ENCODE results near the gene HAS3.

Gene HAS3

GRCh38 chr16:69141014-69141413, 35.6 kb downstream of the HAS3 start:
- Histone ChIP-seq H3K9ac (ENCODE audit: low read depth, low read length, poor library complexity, severe bottlenecking) (no peak overlapping the region), H3K4me1 (ENCODE audit: insufficient read depth, low read length, poor library complexity, severe bottlenecking) (peaks cover 11% of the 10 kb centered on the region), H4K20me1 (ENCODE audit: insufficient read depth, low read length, poor library complexity, severe bottlenecking) (peaks cover 14% of the 10 kb centered on the region), H3K4me2 (ENCODE audit: low read depth, low read length, poor library complexity, severe bottlenecking) (no peak overlapping the region), H3K36me3 (ENCODE audit: insufficient read depth, low read length) (peaks cover 78% of the 10 kb centered on the region), H3K9me3 (ENCODE audit: insufficient read depth, low read depth, low read length) (no peaks in the 10 kb centered on the region), H3K79me2 (ENCODE audit: insufficient read depth, low read length) (peaks cover 23% of the 10 kb centered on the region), H2AFZ (ENCODE audit: low read length) (no peak overlapping the region), H3K4me3 (ENCODE audit: low read length, poor library complexity, severe bottlenecking) (no peak overlapping the region), H3K27me3 (ENCODE audit: insufficient read depth, low read length, poor library complexity, severe bottlenecking) (no peaks in the 10 kb centered on the region), H3F3A (ENCODE audit: low read depth) (no peaks in the 10 kb centered on the region), H3K9me2 (replicated peaks; ENCODE audit: low read depth, low read length) (no peaks in the 10 kb centered on the region)
- no peak for TF ChIP-seq EZH2phosphoT487 (IDR thresholded peaks at IDR 0.05; ENCODE audit: borderline replicate concordance)
- TF ChIP-seq, protein P1, sequence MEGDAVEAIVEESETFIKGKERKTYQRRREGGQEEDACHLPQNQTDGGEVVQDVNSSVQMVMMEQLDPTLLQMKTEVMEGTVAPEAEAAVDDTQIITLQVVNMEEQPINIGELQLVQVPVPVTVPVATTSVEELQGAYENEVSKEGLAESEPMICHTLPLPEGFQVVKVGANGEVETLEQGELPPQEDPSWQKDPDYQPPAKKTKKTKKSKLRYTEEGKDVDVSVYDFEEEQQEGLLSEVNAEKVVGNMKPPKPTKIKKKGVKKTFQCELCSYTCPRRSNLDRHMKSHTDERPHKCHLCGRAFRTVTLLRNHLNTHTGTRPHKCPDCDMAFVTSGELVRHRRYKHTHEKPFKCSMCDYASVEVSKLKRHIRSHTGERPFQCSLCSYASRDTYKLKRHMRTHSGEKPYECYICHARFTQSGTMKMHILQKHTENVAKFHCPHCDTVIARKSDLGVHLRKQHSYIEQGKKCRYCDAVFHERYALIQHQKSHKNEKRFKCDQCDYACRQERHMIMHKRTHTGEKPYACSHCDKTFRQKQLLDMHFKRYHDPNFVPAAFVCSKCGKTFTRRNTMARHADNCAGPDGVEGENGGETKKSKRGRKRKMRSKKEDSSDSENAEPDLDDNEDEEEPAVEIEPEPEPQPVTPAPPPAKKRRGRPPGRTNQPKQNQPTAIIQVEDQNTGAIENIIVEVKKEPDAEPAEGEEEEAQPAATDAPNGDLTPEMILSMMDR (conservative IDR thresholded peaks at IDR 0.05; ENCODE audit: low read length): no peak

DNA sequence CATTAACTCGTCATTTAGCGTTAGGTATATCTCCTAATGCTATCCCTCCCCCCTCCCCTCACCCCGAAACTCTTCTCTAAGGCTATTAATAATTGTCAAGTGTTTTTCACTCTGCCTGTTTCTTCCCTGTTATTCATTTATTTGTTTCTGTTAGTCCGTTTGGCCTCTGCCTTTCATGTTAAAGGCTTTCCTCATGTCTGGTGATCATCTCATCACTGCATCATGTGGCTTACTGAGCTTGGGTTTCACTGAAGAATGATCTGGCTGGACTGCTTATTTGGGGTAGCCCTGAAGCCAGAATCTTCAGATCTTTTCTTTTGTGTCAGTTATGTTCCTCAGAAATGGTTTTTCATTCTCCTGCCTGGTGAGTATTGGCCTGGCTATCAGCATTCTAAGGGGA, 36.5 kb downstream of the HAS3 start:
- TF ChIP-seq, protein P1 (conservative IDR thresholded peaks at IDR 0.05; ENCODE audit: low read length): no peak
- TF ChIP-seq EZH2phosphoT487 (IDR thresholded peaks at IDR 0.05; ENCODE audit: borderline replicate concordance): no peak
- Histone ChIP-seq H3K4me3 (ENCODE audit: low read length, poor library complexity, severe bottlenecking) (no peak overlapping the region), H3K9ac (ENCODE audit: low read depth, low read length, poor library complexity, severe bottlenecking) (no peak overlapping the region), H4K20me1 (ENCODE audit: insufficient read depth, low read length, poor library complexity, severe bottlenecking) (peaks cover 13% of the 10 kb centered on the region), H3F3A (ENCODE audit: low read depth) (no peaks in the 10 kb centered on the region), H3K36me3 (ENCODE audit: insufficient read depth, low read length) (peaks cover 79% of the 10 kb centered on the region), H3K4me2 (ENCODE audit: low read depth, low read length, poor library complexity, severe bottlenecking) (no peak overlapping the region), H3K27me3 (ENCODE audit: insufficient read depth, low read length, poor library complexity, severe bottlenecking) (no peaks in the 10 kb centered on the region), H2AFZ (ENCODE audit: low read length) (no peak overlapping the region), H3K4me1 (ENCODE audit: insufficient read depth, low read length, poor library complexity, severe bottlenecking) (peaks cover 7% of the 10 kb centered on the region), H3K9me3 (ENCODE audit: insufficient read depth, low read depth, low read length) (no peaks in the 10 kb centered on the region), H3K79me2 (ENCODE audit: insufficient read depth, low read length) (peaks cover 13% of the 10 kb centered on the region), H3K9me2 (replicated peaks; ENCODE audit: low read depth, low read length) (no peaks in the 10 kb centered on the region)

- Histone ChIP-seq H2AFZ (ENCODE audit: low read length) (no peak overlapping the region), H3K4me3 (ENCODE audit: low read length, poor library complexity, severe bottlenecking) (no peak overlapping the region), H3K9me3 (ENCODE audit: insufficient read depth, low read depth, low read length) (no peaks in the 10 kb centered on the region), H3K36me3 (ENCODE audit: insufficient read depth, low read length) (peaks cover 68% of the 10 kb centered on the region), H3K9ac (ENCODE audit: low read depth, low read length, poor library complexity, severe bottlenecking) (no peak overlapping the region), H3K4me2 (ENCODE audit: low read depth, low read length, poor library complexity, severe bottlenecking) (no peak overlapping the region), H3F3A (ENCODE audit: low read depth) (no peaks in the 10 kb centered on the region), H3K27me3 (ENCODE audit: insufficient read depth, low read length, poor library complexity, severe bottlenecking) (no peaks in the 10 kb centered on the region), H4K20me1 (ENCODE audit: insufficient read depth, low read length, poor library complexity, severe bottlenecking) (peaks cover 4% of the 10 kb centered on the region), H3K9me2 (replicated peaks; ENCODE audit: low read depth, low read length) (no peaks in the 10 kb centered on the region), H3K4me1 (ENCODE audit: insufficient read depth, low read length, poor library complexity, severe bottlenecking) (no peaks in the 10 kb centered on the region), H3K79me2 (ENCODE audit: insufficient read depth, low read length) (peaks cover 3% of the 10 kb centered on the region)
- no peak for TF ChIP-seq EZH2phosphoT487 (IDR thresholded peaks at IDR 0.05; ENCODE audit: borderline replicate concordance)
- TF ChIP-seq, protein P1 (conservative IDR thresholded peaks at IDR 0.05; ENCODE audit: low read length): no peak
These were observed 37.7 kb downstream of the HAS3 start for GRCh38 chr16:69143116-69143515.
